Left lung (tissue), 10 donors: Measurements from ENCODE around the gene GLIPR2. TPM values are rescaled to one million over a fixed set of nuclear protein-coding genes. Genes with fewer than 3 reads are reported as not detected.

Source experiments
- ATAC-seq: fragments of 200-7000 bp; cut with Tn5 transposase; one replicate; pipeline ENCODE4 v1.9.1; 2020; ENCODE audit warnings: moderate library complexity
- DNase-seq, 4 donors: peaks; one replicate each; pipeline ENCODE4 v3.0.0-alpha.2; 2013 to 2020
- H3K27ac ChIP-seq, 2 donors: fragments of 200-600 bp; sonication (generic) in 1 of 2; one replicate each; pipeline versions ENCODE4 v1.5.0 to v1.8.0; 2020 to 2021
- H3K27me3 ChIP-seq, 2 donors: fragments of 200-600 bp; sonication (generic) in 1 of 2; one replicate each; pipeline versions ENCODE4 v1.5.0 to v1.8.0; 2020 to 2021
- H3K36me3 ChIP-seq, 2 donors: fragments of 200-600 bp; sonication (generic) in 1 of 2; one replicate each; pipeline versions ENCODE4 v1.5.0 to v1.8.0; 2020 to 2021
- H3K4me1 ChIP-seq, 2 donors: fragments of 200-600 bp; one replicate each; pipeline ENCODE4 v1.8.0; 2021
- H3K4me3 ChIP-seq, 2 donors: fragments of 200-600 bp; sonication (generic) in 1 of 2; one replicate each; pipeline versions ENCODE4 v1.5.0 to v1.8.0; 2020 to 2021; ENCODE audit warnings: mild to moderate bottlenecking in 1 of 2
- H3K9me3 ChIP-seq, 2 donors: fragments of 200-600 bp; sonication (generic) in 1 of 2; one replicate each; pipeline versions ENCODE4 v1.5.0 to v1.8.0; 2020 to 2021
- intact Hi-C, 2 donors: fragments of 100-400 bp; cut with DNase I; formaldehyde crosslinking; loops; one replicate each; pipeline versions ENCODE4 v1.11.2 to v1.14.2; 2022
- polyA plus RNA-seq, 6 donors: library from polyadenylated mRNA; unstranded; fragments of 120-200 nt; gene quantifications; one replicate each; pipeline ENCODE4 v1.2.1, GENCODE V29; 2013; ENCODE audit not compliant: insufficient read length in 6 of 6
- total RNA-seq, 2 donors: library from RNA; stranded (reverse); fragmentation: NEBNext Ultra II Directional; extraction: Animal tissue kit (Norgen Biotek cat#: 25700); gene quantifications; one replicate each; pipeline ENCODE4 v1.2.1, GENCODE V29; 2021
- TF ChIP-seq, protein P1 (sequence below), 2 donors: fragments of 200-600 bp; sonication (generic) in 1 of 2; IDR thresholded peaks; one replicate each; pipeline versions ENCODE4 v1.5.0 to v1.8.0; 2021; ENCODE audit warnings: antibody characterized with exemption in 2 of 2
- donor health status: DM: no; HTN: yes; CAD: no.
- donor health status: DM: no; HTN: no; CAD: no.

The GLIPR2 gene
- total and polyA plus RNA-seq, 8 donors, result 33.0 to 94.5 (median 35.8) TPM

GRCh38 chr9:36113999-36114398 is 22.5 kb upstream of the GLIPR2 start:
- Histone ChIP-seq H3K27me3 (no peaks in the 10 kb centered on the region), H3K9me3 (no peaks in the 10 kb centered on the region), H3K4me3 (no peak overlapping the region), H3K36me3 (no peaks in the 10 kb centered on the region), H3K27ac (no peak overlapping the region), H3K4me1 (no peaks in the 10 kb centered on the region)
- TF ChIP-seq, protein P1, sequence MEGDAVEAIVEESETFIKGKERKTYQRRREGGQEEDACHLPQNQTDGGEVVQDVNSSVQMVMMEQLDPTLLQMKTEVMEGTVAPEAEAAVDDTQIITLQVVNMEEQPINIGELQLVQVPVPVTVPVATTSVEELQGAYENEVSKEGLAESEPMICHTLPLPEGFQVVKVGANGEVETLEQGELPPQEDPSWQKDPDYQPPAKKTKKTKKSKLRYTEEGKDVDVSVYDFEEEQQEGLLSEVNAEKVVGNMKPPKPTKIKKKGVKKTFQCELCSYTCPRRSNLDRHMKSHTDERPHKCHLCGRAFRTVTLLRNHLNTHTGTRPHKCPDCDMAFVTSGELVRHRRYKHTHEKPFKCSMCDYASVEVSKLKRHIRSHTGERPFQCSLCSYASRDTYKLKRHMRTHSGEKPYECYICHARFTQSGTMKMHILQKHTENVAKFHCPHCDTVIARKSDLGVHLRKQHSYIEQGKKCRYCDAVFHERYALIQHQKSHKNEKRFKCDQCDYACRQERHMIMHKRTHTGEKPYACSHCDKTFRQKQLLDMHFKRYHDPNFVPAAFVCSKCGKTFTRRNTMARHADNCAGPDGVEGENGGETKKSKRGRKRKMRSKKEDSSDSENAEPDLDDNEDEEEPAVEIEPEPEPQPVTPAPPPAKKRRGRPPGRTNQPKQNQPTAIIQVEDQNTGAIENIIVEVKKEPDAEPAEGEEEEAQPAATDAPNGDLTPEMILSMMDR (IDR thresholded peaks at IDR 0.05), result no peak
- no peak for ATAC-seq
- intact Hi-C loops, result no loop called here
- DNase-seq, result no peak

DNA sequence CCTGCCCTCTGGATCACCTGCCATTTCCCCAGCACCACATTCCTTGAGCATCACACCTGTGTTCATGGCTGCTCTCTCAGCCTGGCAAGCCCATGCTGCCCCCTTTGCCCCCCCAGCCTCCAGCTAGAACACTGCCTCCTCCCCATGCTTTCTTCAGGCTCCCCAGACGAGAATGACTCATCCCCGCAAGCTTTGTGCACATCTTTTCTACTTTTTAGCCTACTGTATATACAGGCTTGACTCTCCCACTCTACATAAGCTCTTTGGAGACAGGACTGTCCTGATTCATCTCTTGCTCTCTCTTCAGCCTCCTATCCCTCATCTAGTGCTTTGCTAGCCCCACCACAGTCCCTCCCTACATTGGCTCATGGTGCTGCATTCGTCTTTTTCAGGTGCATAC is 19.9 kb upstream of the GLIPR2 start:
- no peak for ATAC-seq
- Histone ChIP-seq H3K4me3 (no peak overlapping the region), H3K27ac (no peak overlapping the region), H3K4me1 (no peaks in the 10 kb centered on the region), H3K9me3 (no peaks in the 10 kb centered on the region), H3K36me3 (peaks cover 0 to 5% of the 10 kb centered on the region in 2 donors), H3K27me3 (no peaks in the 10 kb centered on the region)
- intact Hi-C loops, result no loop called here
- TF ChIP-seq, protein P1 (IDR thresholded peaks at IDR 0.05), result no peak
- no peak for DNase-seq

GRCh38 chr9:36118201-36118600 is 18.3 kb upstream of the GLIPR2 start:
- DNase-seq (no peak), ATAC-seq (no peak)
- Histone ChIP-seq H3K4me1 (peaks cover 0 to 3% of the 10 kb centered on the region in 2 donors), H3K27ac (no peak overlapping the region), H3K36me3 (peaks cover 0 to 6% of the 10 kb centered on the region in 2 donors), H3K27me3 (no peaks in the 10 kb centered on the region), H3K4me3 (no peak overlapping the region), H3K9me3 (no peaks in the 10 kb centered on the region)
- TF ChIP-seq, protein P1 (IDR thresholded peaks at IDR 0.05), result no peak
- intact Hi-C loops, result no loop called here

DNA sequence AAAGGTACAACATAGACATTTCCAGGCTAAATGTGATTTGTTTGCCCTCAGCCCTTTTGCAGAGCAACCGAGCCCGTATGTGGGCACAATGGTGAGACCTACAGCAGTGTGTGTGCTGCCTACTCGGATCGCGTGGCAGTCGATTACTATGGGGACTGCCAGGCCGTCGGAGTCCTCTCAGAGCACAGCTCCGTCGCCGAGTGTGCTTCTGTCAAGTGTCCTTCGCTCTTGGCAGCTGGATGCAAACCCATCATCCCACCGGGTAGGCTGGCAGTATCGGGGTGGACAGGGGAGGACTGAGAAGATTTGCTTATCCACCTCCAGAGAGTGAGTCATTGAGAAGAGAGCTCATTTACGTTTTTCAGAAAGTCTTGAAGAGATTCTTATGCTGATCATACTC is 17.8 kb upstream of the GLIPR2 start:
- no peaks in the 10 kb centered on the region for H3K27me3 ChIP-seq
- H3K4me3 ChIP-seq, result no peak overlapping the region
- H3K36me3 ChIP-seq, result peaks cover 0 to 6% of the 10 kb centered on the region in 2 donors
- no peak overlapping the region for H3K27ac ChIP-seq
- ATAC-seq (peak; percentile 93), DNase-seq (peak in 2 of 4 donors; percentile 39 to 77)
- TF ChIP-seq, protein P1 (IDR thresholded peaks at IDR 0.05), result no peak
- intact Hi-C loops, result no loop called here
- peaks cover 0 to 8% of the 10 kb centered on the region in 2 donors for H3K4me1 ChIP-seq
- no peaks in the 10 kb centered on the region for H3K9me3 ChIP-seq

GRCh38 chr9:36119476-36119875 is 17.1 kb upstream of the GLIPR2 start:
- Histone ChIP-seq H3K4me3 (no peak overlapping the region), H3K27ac (no peak overlapping the region), H3K36me3 (peaks cover 0 to 6% of the 10 kb centered on the region in 2 donors), H3K4me1 (peaks cover 0 to 8% of the 10 kb centered on the region in 2 donors), H3K27me3 (no peaks in the 10 kb centered on the region), H3K9me3 (no peaks in the 10 kb centered on the region)
- no peak for DNase-seq
- intact Hi-C loops, result no loop called here
- TF ChIP-seq, protein P1 (IDR thresholded peaks at IDR 0.05), result no peak
- ATAC-seq, result peak; percentile 30
